ENCODE data around the gene EGFL8. TPM values are rescaled to one million over a fixed set of nuclear protein-coding genes. Genes with fewer than 3 reads are reported as not detected.
"Not testable (repeated sequence)": the region's sequence is repeated elsewhere in the genome, so short reads cannot be mapped to it uniquely, and the experiment has no call there.

EGFL8 gene
- total and polyA plus RNA-seq, 8 donors: 2.2 to 46.8 (median 6.0) TPM

DNA sequence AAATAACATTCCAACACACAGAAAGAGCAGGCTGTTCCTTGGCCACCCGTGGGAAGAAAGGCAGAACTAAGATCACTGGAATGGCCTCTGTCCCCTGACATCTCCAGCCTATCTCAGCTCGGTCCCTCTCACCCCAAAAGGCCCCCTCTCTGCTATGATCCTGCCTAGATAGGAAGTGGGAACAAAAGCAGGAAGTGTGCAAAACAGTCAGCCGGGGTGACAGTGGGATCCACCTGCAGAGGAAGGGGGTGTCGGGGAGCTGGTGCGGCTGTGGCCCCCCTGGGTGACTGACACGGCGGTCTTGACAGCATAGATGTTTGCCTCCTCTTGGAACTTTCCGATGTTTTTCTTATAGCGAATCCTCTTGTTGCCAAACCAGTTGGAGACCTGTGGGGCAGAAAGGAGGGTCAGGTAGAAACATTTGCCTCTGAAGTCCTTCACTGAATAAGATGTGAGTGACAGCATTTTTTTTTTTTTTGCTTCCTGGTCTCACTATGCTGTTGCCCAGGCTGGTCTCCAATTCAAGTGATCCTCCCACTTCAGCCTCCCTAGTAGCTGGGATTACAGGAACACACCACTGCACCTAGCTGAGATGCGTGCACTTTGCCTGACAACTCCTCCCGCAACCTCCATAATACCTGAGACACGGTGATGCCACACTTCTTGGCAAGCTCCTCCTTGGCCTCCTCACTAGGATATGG lies 22.8 kb downstream of the EGFL8 start:
- ATAC-seq: no peak
- 77 to 78% methylated on average over 12 of the region's 12 CpGs for WGBS, 2 donors
- peaks cover 0 to 6% (median 3%) of the 10 kb centered on the region in 3 donors for H3K4me1 ChIP-seq
- no peaks in the 10 kb centered on the region for H3K9me3 ChIP-seq
- no peak for DNase-seq
- no peaks in the 10 kb centered on the region for H3K36me3 ChIP-seq
- FAIRE-seq: no peak
- no peak overlapping the region for H3K27ac ChIP-seq
- no peak overlapping the region for H3K4me3 ChIP-seq
- intact Hi-C loops (cut with DNase I): no loop called here
- TF ChIP-seq, protein P1, sequence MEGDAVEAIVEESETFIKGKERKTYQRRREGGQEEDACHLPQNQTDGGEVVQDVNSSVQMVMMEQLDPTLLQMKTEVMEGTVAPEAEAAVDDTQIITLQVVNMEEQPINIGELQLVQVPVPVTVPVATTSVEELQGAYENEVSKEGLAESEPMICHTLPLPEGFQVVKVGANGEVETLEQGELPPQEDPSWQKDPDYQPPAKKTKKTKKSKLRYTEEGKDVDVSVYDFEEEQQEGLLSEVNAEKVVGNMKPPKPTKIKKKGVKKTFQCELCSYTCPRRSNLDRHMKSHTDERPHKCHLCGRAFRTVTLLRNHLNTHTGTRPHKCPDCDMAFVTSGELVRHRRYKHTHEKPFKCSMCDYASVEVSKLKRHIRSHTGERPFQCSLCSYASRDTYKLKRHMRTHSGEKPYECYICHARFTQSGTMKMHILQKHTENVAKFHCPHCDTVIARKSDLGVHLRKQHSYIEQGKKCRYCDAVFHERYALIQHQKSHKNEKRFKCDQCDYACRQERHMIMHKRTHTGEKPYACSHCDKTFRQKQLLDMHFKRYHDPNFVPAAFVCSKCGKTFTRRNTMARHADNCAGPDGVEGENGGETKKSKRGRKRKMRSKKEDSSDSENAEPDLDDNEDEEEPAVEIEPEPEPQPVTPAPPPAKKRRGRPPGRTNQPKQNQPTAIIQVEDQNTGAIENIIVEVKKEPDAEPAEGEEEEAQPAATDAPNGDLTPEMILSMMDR (IDR thresholded peaks at IDR 0.05): no peak
- H3K27me3 ChIP-seq: no peaks in the 10 kb centered on the region

DNA sequence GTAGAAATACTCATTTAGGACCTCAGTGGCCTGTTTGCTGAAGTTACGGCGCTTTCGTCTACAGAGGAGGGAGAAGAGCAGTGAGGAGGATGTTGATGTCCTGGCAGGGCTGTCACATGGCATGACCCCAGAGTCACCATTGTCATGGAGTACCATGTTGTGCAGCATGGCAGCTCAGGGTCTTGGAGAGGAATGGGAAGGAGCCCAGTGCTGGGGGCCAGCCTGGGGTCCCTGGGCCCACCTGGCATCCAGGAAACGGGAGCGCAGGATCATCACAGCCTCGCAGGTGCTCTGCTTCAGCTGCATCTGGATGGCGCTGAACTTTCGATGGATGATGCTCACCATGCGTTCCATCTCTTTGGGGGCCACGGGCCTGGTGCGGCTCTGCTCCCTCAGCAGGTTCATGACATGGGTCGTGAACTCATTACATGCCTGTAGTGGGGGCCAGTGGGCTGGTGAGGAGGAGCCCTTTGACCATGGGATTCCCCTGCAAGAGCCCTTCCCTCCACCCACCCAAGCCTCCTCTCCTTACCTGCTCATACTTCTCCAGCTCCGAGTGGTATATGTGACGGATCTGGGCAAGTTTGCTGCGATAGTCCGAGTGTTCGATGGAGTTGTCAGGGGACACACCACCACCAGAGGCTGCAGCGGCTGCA lies 23.5 kb downstream of the EGFL8 start:
- FAIRE-seq, ATAC-seq: not testable (repeated sequence)

DNA sequence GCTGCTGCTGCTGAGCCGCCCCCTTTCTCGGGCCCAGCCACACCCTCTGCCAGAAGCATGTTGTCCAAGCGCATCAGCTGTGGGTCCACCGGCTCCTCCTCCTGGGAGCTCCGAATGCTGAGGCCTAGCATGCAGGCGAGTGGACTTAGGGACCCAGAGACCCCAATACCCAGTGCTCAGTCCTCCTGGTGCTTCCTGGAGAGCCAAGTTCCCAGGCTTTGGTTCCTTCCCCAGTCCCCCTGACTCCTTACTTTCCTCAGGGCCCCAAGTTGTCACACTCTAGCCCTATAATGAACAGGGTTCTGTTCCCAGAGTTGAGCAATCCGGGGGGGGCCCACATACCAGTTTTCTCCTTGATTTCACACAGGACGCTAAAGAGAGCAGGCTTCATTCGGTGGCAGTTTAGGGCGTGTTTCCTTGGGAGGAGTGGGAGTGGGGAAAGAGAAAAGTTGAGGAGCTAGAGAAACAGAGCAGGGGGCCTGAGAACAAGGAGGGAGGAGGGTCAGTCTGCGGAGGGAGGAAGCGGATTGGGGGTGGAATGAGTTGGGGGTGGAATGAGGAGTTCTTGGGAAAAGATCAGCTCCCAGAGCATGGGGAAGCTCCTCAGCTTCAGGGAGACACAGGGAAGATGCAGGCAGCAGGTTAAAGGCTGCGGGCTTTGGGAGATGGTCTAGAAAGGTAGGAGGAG lies 24.1 kb downstream of the EGFL8 start:
- Histone ChIP-seq H3K9me3 (no peaks in the 10 kb centered on the region), H3K27ac (peak overlapping the region; percentile 13 to 92 (median 73)), H3K4me3 (peak overlapping the region in 3 of 4 donors; percentile 42 to 71 (median 56)), H3K4me1 (peaks cover 0 to 6% (median 3%) of the 10 kb centered on the region in 3 donors), H3K27me3 (no peaks in the 10 kb centered on the region), H3K36me3 (no peaks in the 10 kb centered on the region)
- WGBS, 2 donors: 37 to 48% methylated on average over 10 to 12 of the region's 13 CpGs
- no peak for FAIRE-seq
- DNase-seq: no peak
- intact Hi-C loops (cut with DNase I): no loop called here
- ATAC-seq: no peak
- TF ChIP-seq, protein P1 (IDR thresholded peaks at IDR 0.05): no peak

More for the DNA sequence above, 23.5 kb downstream of the EGFL8 start:
- H3K4me1 ChIP-seq; H3K27ac ChIP-seq; H3K36me3 ChIP-seq; intact Hi-C loops (cut with DNase I); H3K4me3 ChIP-seq; H3K27me3 ChIP-seq; H3K9me3 ChIP-seq; DNase-seq: not testable (repeated sequence)
- 83% methylated on average over 17 to 18 of the region's 18 CpGs for WGBS, 2 donors

DNA sequence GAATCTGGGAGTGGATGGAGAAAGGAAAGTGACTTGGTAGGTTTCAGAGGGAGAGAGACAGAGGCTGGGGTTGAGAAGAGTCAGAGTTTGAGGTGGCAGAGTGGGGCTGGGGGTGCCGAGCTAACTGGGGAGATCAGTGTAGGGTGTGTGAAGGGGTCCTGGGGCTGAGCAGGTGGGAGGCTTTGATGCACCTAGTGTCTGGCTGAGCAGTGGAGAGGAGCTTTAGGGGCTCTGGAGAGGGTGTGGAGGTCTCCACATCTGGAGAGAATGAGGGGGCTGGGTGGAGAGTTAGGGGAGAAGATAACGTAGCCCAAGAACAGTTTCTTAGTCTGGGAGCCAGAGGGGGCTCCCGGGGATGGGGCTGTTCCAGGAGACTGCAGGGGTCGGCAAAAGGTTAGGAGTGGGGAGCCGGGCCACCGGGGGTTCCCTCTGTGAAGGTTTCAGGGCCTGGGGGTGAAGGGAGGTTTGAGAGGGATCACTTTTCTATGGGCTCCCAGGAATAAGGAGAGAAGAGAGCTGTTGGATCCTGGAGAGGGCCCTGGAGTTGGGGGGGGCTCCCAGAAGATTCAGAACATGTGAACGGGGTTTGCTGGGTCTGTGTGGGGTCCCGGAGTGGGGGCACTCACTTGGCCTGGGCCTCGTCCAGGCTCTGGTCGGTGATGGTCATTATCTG lies 24.8 kb downstream of the EGFL8 start:
- ATAC-seq (peak in 3 of 4 donors; percentile 0 to 2 (median 1)), DNase-seq (no peak), FAIRE-seq (no peak)
- WGBS, 2 donors: 4 to 6% methylated on average over 7 to 10 of the region's 10 CpGs
- H3K4me3 ChIP-seq: peak overlapping the region; percentile 42 to 71 (median 52)
- H3K4me1 ChIP-seq: peaks cover 0 to 6% (median 3%) of the 10 kb centered on the region in 3 donors
- H3K36me3 ChIP-seq: no peaks in the 10 kb centered on the region
- H3K9me3 ChIP-seq: no peaks in the 10 kb centered on the region
- no peaks in the 10 kb centered on the region for H3K27me3 ChIP-seq
- intact Hi-C loops (cut with DNase I): no loop called here
- TF ChIP-seq, protein P1 (IDR thresholded peaks at IDR 0.05): no peak
- H3K27ac ChIP-seq: peak overlapping the region; percentile 70 to 92 (median 73)

DNA sequence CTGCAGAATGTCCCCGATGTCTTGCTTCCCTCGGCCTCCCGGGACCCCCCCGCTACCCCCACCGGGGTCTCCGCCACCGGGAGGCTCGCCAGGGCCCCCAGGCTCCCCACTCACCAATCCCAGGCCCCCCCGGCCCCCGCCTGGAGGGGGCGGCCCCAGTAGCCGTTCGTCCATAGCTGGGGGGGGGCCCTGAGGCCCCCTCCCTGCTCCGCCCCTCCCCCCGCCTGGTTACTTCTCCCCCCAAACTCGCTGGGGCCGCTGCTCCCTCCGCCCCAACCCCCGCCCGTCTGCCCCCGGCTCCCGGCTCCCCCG lies 25.3 kb downstream of the EGFL8 start:
- WGBS, 2 donors: 1 to 26% methylated on average over 11 to 23 of the region's 23 CpGs
- TF ChIP-seq, protein P1 (IDR thresholded peaks at IDR 0.05): no peak
- ATAC-seq: peak; percentile 1 to 11 (median 8)
- Histone ChIP-seq H3K27me3 (no peaks in the 10 kb centered on the region), H3K36me3 (no peaks in the 10 kb centered on the region), H3K4me1 (peaks cover 0 to 6% (median 6%) of the 10 kb centered on the region in 3 donors), H3K4me3 (peak overlapping the region; percentile 42 to 71 (median 52)), H3K9me3 (no peaks in the 10 kb centered on the region), H3K27ac (peak overlapping the region; percentile 70 to 92 (median 73))
- FAIRE-seq: no peak
- intact Hi-C loops (cut with DNase I): no loop called here
- peak in 1 of 6 donors; percentile 43 for DNase-seq
